Stimulated activated CD4-positive, alpha-beta T cell treated with anti-CD3 and anti-CD28 coated beads, Interleukin-4, amount 100 ng/mL, for 1 hour (primary cell): ENCODE results near the gene POLDIP2.

Experiments
- DNase-seq: peaks from one replicate; pipeline ENCODE4 v3.0.0-alpha.2; 2020

POLDIP2 gene

DNA sequence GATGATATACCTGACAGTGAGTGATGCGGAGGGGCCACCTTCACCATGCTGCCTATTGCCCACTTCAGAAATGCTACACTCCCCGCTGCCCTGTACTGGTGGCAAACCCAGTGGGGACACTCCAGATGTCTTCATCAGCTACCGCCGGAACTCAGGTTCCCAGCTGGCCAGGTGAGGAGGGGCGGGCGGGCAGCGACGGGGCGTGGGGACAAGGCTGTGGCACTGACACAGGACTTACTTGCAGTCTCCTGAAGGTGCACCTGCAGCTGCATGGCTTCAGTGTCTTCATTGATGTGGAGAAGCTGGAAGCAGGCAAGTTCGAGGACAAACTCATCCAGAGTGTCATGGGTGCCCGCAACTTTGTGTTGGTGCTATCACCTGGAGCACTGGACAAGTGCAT lies 30.8 kb upstream of the POLDIP2 start:
- DNase-seq = no peak

GRCh38 chr17:28386391-28386790 lies 29.1 kb upstream of the POLDIP2 start:
- DNase-seq = no peak

DNA sequence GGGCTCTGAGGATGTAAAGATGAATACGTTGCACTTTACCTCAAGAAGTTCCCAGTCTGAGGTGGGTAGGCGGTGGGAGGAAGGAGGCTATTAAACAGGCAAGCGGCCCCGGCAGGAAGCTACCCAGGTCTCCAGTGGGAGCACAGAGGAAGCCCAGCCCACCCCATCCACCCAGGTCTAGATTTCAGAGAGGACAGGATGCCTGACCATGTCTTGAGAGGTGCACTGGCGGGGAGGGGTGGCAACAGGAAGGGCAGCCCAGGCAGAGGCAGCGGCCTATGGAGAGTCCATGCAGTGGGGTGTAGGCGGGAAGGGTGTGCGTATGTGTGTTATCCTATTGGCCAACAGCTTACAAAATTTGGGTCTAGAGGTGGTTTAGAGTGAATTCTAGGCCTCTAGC lies 28.1 kb upstream of the POLDIP2 start:
- no peak for DNase-seq

GRCh38 chr17:28385037-28385400 lies 27.7 kb upstream of the POLDIP2 start:
- no peak for DNase-seq

- peak; percentile 66 for DNase-seq
These were observed 27.1 kb upstream of the POLDIP2 start for GRCh38 chr17:28384281-28385036.

DNA sequence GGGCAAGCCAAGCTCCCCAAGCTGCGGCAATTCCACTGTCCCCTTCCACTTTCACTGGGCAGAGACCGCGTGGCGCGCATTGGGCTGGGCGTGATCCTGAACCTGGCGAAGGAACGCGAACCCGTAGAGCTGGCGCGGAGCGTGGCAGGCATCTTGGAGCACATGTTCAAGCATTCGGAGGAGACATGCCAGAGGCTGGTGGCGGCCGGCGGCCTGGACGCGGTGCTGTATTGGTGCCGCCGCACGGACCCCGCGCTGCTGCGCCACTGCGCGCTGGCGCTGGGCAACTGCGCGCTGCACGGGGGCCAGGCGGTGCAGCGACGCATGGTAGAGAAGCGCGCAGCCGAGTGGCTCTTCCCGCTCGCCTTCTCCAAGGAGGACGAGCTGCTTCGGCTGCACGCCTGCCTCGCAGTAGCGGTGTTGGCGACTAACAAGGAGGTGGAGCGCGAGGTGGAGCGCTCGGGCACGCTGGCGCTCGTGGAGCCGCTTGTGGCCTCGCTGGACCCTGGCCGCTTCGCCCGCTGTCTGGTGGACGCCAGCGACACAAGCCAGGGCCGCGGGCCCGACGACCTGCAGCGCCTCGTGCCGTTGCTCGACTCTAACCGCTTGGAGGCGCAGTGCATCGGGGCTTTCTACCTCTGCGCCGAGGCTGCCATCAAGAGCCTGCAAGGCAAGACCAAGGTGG lies 24.0 kb upstream of the POLDIP2 start:
- DNase-seq = peak; percentile 35

- DNase-seq = no peak
These were observed 22.8 kb upstream of the POLDIP2 start for GRCh38 chr17:28379814-28380801.

- no peak for DNase-seq
These were observed 15.6 kb upstream of the POLDIP2 start for GRCh38 chr17:28372945-28373274.

DNA sequence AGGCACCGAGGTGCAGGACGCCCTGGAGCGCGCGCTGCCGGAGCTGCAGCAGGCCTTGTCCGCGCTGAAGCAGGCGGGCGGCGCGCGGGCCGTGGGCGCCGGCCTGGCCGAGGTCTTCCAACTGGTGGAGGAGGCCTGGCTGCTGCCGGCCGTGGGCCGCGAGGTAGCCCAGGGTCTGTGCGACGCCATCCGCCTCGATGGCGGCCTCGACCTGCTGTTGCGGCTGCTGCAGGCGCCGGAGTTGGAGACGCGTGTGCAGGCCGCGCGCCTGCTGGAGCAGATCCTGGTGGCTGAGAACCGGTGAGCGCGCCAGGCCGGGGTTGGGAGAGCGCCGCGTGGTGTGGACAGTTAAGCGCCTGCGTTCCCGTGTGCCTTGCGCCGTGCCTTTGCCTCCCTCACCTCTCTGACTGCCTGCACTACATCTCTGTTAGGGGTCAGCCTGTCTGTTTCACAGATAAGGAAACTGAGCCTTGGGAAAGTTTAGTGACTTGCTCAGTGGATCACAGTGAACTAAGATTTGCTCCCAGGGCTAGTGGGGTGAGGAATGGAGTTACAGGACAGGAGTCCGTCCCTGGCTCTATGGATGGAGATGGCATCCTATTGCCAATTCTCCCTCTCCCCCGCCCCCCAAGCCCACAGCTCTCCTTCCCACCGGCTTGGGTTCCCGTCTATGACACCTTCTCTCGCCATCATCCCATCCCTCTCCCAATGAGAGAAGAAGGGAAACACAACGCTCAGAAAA lies 15.0 kb upstream of the POLDIP2 start:
- peak; percentile 34 for DNase-seq

- peak; percentile 84 for DNase-seq
These were observed 14.2 kb upstream of the POLDIP2 start, which contains the start of gene SARM1 for GRCh38 chr17:28371245-28372202. SARM1 (plus strand) TSS chr17:28371694; CDS start chr17:28372033, 339 bp downstream.

GRCh38 chr17:28370744-28371103 lies 13.4 kb upstream of the POLDIP2 start:
- no peak for DNase-seq

DNA sequence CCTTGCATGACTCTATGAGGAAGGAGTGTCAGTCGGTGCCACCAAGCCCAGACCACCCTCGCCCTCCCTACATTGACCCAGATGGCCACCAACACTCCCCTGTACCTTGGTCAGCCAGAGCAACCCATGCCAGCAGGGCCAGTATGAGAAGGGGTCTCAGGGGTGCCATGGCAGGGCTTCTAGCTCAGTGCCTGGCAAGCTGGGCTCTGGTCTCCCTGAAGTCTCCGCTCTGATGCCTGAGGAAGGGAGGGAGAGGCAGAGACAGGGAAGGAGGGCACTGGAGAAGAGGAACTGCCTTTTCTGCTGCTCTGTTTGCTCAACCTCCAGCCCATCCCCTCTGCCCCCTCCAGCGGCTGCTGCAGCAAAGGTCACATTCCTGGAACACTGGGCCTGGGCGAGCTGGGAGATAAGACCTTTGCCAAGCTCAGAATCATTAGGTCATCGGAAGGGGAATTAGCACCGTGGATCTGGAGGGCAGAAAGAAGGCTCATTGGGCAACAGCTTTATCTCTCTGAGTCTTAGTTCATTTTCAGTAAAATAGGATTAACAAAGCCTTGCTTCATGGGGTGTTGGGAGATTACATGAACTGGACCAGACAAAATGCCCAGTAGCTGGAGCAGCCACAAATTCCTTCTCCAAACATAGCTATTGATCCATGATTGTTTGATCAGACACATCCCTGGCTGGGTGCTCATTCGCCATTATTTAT lies 12.9 kb upstream of the POLDIP2 start, which contains the start of gene VTN:
TSS of gene VTN (minus strand) at position 273 of the 709 bp plus-strand sequence. CDS start at position 169, 104 bp downstream.
- no peak for DNase-seq

DNA sequence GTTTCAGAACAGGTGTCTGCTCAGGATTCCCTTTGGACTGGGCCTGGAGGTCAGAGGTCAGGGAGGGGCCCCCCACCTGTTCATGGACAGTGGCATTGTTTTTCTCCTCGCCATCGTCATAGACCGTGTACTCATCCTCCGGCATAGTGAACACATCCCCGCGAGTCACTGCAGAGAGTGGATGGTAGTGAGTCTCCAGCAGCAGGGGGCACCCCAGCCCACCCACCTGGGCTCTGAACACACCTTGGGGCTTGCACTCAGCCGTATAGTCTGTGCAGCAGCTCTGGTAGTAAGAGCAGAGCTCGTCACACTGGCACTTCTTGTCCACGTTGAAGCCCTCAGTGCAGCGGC lies 12.3 kb upstream of the POLDIP2 start:
- DNase-seq = no peak

DNA sequence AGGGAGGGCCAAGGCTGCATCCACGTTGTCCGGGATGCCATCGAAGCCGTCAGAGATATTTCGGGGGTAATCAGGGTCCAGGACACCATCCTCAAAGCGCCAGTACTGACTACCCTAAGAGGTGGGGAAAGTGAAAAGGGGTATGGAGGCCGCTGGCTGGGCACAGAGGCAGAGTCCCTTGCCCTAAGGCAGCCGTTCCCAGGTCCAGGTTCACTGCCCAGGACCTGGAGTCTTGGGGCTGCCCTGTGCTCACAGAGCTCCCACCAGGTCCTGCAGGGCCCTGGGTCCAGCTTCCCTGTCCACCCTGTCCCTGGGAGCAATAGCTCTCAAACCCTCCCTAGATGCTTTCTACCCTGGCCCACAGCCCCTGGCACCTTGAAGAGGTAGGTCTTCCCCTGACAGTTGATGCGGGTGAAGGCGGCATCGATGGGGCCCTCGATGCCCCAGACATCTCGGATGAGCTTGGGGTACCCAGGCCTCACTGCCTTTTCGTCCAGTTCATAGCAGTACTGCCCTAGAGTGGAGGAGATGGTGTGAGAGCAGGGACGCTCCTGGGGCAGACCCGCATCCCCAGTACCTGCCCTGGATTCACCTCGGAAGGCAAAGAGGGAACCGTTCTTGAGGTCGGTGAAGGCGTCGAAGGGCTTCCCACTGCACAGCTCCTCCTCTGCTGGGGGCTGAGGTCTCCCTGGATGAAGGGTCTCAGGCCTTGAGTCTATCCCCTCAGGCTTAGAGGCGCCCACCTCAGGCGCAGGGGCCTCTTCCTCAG lies 11.8 kb upstream of the POLDIP2 start:
- DNase-seq = no peak

- no peak for DNase-seq
These were observed 11.0 kb upstream of the POLDIP2 start for GRCh38 chr17:28368306-28368831.

DNA sequence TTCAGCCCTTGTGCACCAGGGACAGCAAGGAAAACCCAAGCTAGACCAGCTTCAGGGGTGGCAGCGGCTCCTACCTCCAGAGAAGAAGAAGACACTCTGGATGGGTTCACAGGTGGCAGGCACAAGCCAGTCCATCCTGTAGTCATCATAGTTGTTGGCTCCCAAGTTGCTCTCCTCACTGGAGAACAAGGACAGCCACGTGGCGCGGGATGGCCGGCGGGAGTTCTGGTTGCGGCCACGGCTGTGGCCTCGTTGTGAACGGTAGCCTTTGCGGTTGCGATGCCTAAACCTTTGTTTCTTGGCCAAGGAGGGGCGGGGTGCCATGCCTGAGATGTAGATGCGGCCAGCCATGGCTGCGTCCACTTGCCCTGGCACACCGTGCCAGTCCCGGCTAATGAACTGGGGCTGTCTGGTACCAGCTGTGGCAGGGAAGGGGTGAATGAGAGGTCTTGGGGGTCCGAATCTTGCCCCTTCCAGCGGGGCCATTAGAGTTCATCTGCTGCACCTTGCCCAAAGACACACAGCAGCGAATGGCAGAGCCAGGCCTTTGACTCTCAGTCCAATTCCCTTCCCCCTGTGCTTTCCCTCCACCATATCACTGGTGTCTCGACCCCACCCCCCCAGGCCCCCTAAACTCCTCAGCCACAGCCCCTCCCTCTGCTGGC lies 10.4 kb upstream of the POLDIP2 start:
- no peak for DNase-seq

- no peak for DNase-seq
These were observed 9.3 kb upstream of the POLDIP2 start for GRCh38 chr17:28366605-28367004.

DNA sequence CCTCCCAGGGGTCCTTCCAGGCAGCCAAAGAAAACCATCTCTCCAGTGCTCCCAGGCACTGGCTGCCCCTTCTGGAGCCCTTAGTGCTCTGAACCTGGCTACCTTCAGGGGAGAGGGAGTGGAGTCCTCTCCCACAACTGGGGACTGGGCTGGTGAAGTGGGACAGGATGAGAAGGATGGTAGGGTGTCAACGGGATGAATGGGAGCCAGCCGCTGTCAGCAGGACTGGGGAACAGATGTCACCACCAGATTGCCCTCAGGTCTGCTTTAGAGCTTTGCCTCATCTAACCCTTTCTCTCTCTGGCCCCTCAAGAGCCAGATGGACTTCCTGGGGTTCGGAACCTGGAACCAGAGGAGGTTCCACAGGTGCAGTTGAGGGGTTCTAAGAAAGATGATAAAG lies 8.2 kb upstream of the POLDIP2 start:
- DNase-seq = no peak
